HUES6 (cell line): ENCODE measurements around the gene BRWD1.

Source experiments
- H3K27ac ChIP-seq: 2 replicates; pipeline ENCODE4 v1.7.0; 2013; ENCODE audit warnings: low read depth, mild to moderate bottlenecking, low read length, inconsistent platforms
- H3K27me3 ChIP-seq: 2 replicates; pipeline ENCODE4 v1.6.1; 2013; ENCODE audit warnings: low read length; ENCODE audit not compliant: control insufficient read depth, insufficient read depth
- H3K36me3 ChIP-seq: 2 replicates; pipeline ENCODE4 v1.6.1; 2013; ENCODE audit warnings: low read length; ENCODE audit not compliant: control insufficient read depth, insufficient read depth
- H3K4me1 ChIP-seq: 2 replicates; pipeline ENCODE4 v1.6.1; 2013; ENCODE audit warnings: low read length; ENCODE audit not compliant: control insufficient read depth, insufficient read depth
- H3K4me3 ChIP-seq: 2 replicates; pipeline ENCODE4 v1.5.1; 2013; ENCODE audit warnings: low read depth, low read length
- H3K9ac ChIP-seq: one replicate; pipeline ENCODE4 v1.6.1; 2013; ENCODE audit warnings: mild to moderate bottlenecking, low read length
- H3K9me3 ChIP-seq: 2 replicates; pipeline ENCODE4 v1.6.1; 2013; ENCODE audit warnings: low read depth, low read length; ENCODE audit not compliant: control insufficient read depth, insufficient read depth

BRWD1 gene

GRCh38 chr21:39346671-39347331, 33.4 kb upstream of the BRWD1 start:
- no peaks in the 10 kb centered on the region for H3K9me3 ChIP-seq
- peak overlapping the region; percentile 88 for H3K4me3 ChIP-seq
- H3K27ac ChIP-seq: no peak overlapping the region
- H3K27me3 ChIP-seq: no peaks in the 10 kb centered on the region
- peaks cover 40% of the 10 kb centered on the region for H3K4me1 ChIP-seq
- peaks cover 62% of the 10 kb centered on the region for H3K36me3 ChIP-seq
- peak overlapping the region; percentile 7 for H3K9ac ChIP-seq

GRCh38 chr21:39346206-39346605, 32.8 kb upstream of the BRWD1 start:
- Histone ChIP-seq H3K27me3 (no peaks in the 10 kb centered on the region), H3K27ac (no peak overlapping the region), H3K36me3 (peaks cover 68% of the 10 kb centered on the region), H3K4me1 (peaks cover 40% of the 10 kb centered on the region), H3K4me3 (peak overlapping the region; percentile 88), H3K9me3 (no peaks in the 10 kb centered on the region), H3K9ac (no peak overlapping the region)

DNA sequence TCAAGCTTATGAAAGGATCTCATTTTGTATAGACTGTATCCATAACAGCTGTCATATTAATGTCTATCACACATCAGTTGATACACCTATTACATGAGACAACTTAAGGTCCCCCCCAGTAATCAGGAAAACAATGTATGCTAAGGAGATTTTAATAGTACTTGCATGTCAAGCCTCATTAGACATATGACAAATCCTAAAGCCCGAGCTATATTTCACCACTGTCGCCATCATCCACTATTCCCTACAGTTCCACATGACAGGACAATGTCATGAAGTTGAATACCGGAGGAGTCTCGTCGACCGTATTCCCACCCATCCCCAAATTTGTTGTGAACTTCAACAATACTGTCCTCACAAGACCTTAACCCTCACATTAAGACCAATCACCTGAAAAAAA, 32.0 kb upstream of the BRWD1 start:
- H3K4me3 ChIP-seq: peak overlapping the region; percentile 88
- H3K27me3 ChIP-seq: no peaks in the 10 kb centered on the region
- H3K27ac ChIP-seq: no peak overlapping the region
- H3K9ac ChIP-seq: no peak overlapping the region
- no peaks in the 10 kb centered on the region for H3K9me3 ChIP-seq
- H3K36me3 ChIP-seq: peaks cover 75% of the 10 kb centered on the region
- peaks cover 35% of the 10 kb centered on the region for H3K4me1 ChIP-seq

GRCh38 chr21:39344848-39345247, 31.4 kb upstream of the BRWD1 start:
- Histone ChIP-seq H3K9me3 (no peaks in the 10 kb centered on the region), H3K27ac (no peak overlapping the region), H3K4me1 (peaks cover 30% of the 10 kb centered on the region), H3K27me3 (no peaks in the 10 kb centered on the region), H3K36me3 (peaks cover 75% of the 10 kb centered on the region), H3K4me3 (no peak overlapping the region), H3K9ac (no peak overlapping the region)

DNA sequence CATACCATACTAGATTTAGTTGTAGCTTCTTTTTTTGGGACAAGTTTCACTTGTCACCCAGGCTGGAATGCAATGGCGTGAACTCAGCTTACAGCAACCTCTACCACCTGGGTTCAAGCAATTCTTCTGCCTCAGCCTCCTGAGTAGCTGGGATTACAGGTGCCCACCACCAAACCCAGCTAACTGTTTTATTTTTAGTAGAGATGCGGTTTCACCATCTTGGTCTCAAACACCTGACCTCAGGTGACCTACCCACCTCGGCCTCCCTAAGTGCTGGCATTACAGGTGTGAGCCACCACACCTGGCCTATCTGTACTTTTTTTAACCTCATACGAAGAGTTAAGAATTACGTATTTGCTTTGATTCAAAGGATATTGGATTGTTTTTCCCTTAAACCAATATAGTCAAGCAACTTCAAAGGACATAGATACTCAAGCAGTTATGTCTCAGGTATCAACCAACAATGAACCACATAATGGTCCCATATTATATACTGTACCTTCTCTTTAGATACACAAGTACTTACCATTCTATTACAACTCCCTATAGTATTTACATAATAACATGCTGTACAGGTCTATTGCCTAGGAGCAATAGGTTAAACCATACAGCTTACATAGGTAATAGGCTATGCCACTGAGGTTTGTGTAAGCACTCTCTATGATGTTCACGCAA, 28.0 kb upstream of the BRWD1 start:
- Histone ChIP-seq H3K9me3 (no peaks in the 10 kb centered on the region), H3K9ac (no peak overlapping the region), H3K27me3 (no peaks in the 10 kb centered on the region), H3K4me3 (no peak overlapping the region), H3K36me3 (peaks cover 55% of the 10 kb centered on the region), H3K27ac (no peak overlapping the region), H3K4me1 (peaks cover 23% of the 10 kb centered on the region)

GRCh38 chr21:39340687-39341086, 27.3 kb upstream of the BRWD1 start:
- Histone ChIP-seq H3K4me3 (no peak overlapping the region), H3K27me3 (no peaks in the 10 kb centered on the region), H3K27ac (no peak overlapping the region), H3K9ac (no peak overlapping the region), H3K36me3 (peaks cover 48% of the 10 kb centered on the region), H3K9me3 (no peaks in the 10 kb centered on the region), H3K4me1 (peaks cover 16% of the 10 kb centered on the region)

DNA sequence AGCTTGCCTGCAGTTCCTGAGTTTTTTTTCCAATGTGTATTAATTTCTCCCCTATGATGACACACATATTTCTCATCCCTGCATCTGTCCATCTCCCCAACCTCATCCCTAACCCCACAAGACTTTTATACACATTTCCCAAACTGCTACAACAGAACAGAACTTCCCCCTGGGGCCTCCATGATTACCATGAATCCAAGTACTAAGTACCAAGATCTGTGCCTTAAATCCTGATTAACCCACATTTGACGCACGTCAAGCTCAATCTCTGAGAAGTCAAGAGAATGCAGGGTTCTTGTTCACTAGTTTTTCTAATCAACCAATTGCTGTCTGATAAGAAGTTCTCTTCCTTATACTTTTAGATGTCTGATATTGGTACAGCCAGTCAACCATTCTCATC, 25.8 kb upstream of the BRWD1 start:
- no peaks in the 10 kb centered on the region for H3K9me3 ChIP-seq
- no peak overlapping the region for H3K9ac ChIP-seq
- no peak overlapping the region for H3K4me3 ChIP-seq
- H3K36me3 ChIP-seq: peaks cover 34% of the 10 kb centered on the region
- peaks cover 6% of the 10 kb centered on the region for H3K4me1 ChIP-seq
- no peak overlapping the region for H3K27ac ChIP-seq
- H3K27me3 ChIP-seq: no peaks in the 10 kb centered on the region

- no peak overlapping the region for H3K27ac ChIP-seq
- H3K27me3 ChIP-seq: no peaks in the 10 kb centered on the region
- H3K9ac ChIP-seq: no peak overlapping the region
- no peaks in the 10 kb centered on the region for H3K9me3 ChIP-seq
- peaks cover 11% of the 10 kb centered on the region for H3K36me3 ChIP-seq
- H3K4me3 ChIP-seq: no peak overlapping the region
- peaks cover 7% of the 10 kb centered on the region for H3K4me1 ChIP-seq
Observed at GRCh38 chr21:39336457-39337008, 23.1 kb upstream of the BRWD1 start.

- H3K36me3 ChIP-seq: no peaks in the 10 kb centered on the region
- no peaks in the 10 kb centered on the region for H3K9me3 ChIP-seq
- no peak overlapping the region for H3K9ac ChIP-seq
- no peaks in the 10 kb centered on the region for H3K27me3 ChIP-seq
- no peak overlapping the region for H3K4me3 ChIP-seq
- no peak overlapping the region for H3K27ac ChIP-seq
- H3K4me1 ChIP-seq: peaks cover 7% of the 10 kb centered on the region
Observed at GRCh38 chr21:39334611-39335010, 21.2 kb upstream of the BRWD1 start.

GRCh38 chr21:39332175-39332574, 18.7 kb upstream of the BRWD1 start:
- Histone ChIP-seq H3K27me3 (no peaks in the 10 kb centered on the region), H3K9me3 (no peaks in the 10 kb centered on the region), H3K27ac (no peak overlapping the region), H3K4me1 (peaks cover 9% of the 10 kb centered on the region), H3K36me3 (no peaks in the 10 kb centered on the region), H3K9ac (no peak overlapping the region), H3K4me3 (no peak overlapping the region)

DNA sequence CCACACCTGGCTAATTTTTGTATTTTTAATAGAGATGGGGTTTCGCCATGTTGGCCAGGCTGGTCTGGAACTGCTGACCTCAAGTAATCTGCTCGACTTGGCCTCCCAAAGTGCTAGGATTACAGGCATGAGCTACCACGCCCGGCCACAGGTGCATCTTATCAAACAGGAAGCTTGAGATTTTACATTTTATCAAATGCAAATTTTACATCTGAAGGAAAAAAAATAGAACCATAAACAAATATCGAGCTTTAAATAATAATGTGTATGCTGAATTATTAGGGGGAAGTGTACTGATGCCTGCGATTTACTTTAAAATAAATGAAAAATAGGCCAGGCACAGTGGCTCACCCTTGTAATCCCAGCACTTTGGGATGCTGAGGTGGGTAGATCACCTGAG, 16.6 kb upstream of the BRWD1 start:
- Histone ChIP-seq H3K36me3 (no peaks in the 10 kb centered on the region), H3K27ac (no peak overlapping the region)

More for the DNA sequence above, 16.6 kb upstream of the BRWD1 start:
- no peaks in the 10 kb centered on the region for H3K9me3 ChIP-seq
- peaks cover 13% of the 10 kb centered on the region for H3K4me1 ChIP-seq
- no peak overlapping the region for H3K9ac ChIP-seq
- no peak overlapping the region for H3K4me3 ChIP-seq
- no peaks in the 10 kb centered on the region for H3K27me3 ChIP-seq
